GM23338 (cell line): ENCODE data around the gene SLC25A48.

ENCODE experiments used
- CREB1 ChIP-seq: fragments of 250-450 bp; sonication (Bioruptor Pico); IDR thresholded peaks from 2 replicates; pipeline ENCODE4 v1.5.0; 2020; ENCODE audit warnings: low read depth, mild to moderate bottlenecking, moderate library complexity
- EZH2 ChIP-seq: fragments of 200-600 bp; sonication (generic); IDR thresholded peaks from one replicate; pipeline ENCODE4 v1.8.0; 2017; ENCODE audit warnings: antibody characterized with exemption, mild to moderate bottlenecking, low read depth; ENCODE audit not compliant: unreplicated experiment
- EZH2phosphoT487 ChIP-seq: fragments of 200-600 bp; sonication (generic); IDR thresholded peaks from one replicate; pipeline ENCODE4 v1.8.1; 2018; ENCODE audit warnings: antibody characterized with exemption; ENCODE audit not compliant: unreplicated experiment
- POLR2AphosphoS5 ChIP-seq: IDR thresholded peaks from 2 replicates; pipeline ENCODE4 v1.6.1; 2016; ENCODE audit warnings: antibody characterized with exemption, low read depth
- ZNF114 ChIP-seq: fragments of 250-450 bp; sonication (Bioruptor Pico); IDR thresholded peaks from 2 replicates; pipeline ENCODE4 v1.5.0; 2020; ENCODE audit warnings: mild to moderate bottlenecking, moderate library complexity
- TF ChIP-seq, protein P1 (sequence below), 2 experiments: fragments of 200-600 bp in 1 of 2; sonication (generic) in 1 of 2; conservative IDR thresholded peaks; 2 replicates each; pipeline versions ENCODE4 v1.5.1 to v1.6.1; 2016 to 2017; ENCODE audit warnings: antibody characterized with exemption in 2 of 2, low read depth in 2 of 2, mild to moderate bottlenecking in 2 of 2, moderate library complexity in 1 of 2
- TF ChIP-seq, protein P2 (sequence below): IDR thresholded peaks from one replicate; pipeline ENCODE4 v1.6.1; 2018; ENCODE audit warnings: antibody characterized with exemption; ENCODE audit not compliant: unreplicated experiment

DNA sequence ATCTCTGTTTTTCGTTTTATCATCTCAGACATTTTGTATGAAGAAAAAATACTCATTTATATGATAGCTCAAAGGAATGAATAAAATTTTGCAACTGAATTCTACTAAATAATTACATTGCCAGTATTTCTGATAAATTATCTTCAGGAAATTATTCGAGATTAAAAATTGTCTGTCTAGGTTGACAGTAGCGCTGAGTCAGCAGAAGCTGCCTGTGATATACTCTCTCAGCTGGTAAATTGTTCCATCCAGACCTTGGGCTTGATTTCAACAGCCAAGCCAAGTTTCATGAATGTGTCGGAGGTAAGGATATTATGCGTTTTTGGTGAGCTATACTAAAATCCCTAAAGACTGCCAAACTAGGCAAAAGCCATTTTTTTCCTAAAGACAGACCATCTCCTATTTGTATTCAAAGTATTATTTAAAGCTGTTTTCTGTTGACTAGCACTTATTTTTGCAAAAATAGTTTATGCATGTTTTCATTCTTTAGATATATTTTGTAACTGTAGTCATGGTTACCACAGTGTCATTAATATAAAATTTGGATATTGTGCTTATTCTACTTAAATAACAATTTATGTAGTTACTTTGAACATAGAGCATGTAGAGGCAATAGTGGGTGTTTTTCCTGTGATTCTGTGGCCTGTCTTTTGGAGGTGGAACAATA lies 102.9 kb downstream of the SLC25A48 start:
- TF ChIP-seq, protein P1, sequence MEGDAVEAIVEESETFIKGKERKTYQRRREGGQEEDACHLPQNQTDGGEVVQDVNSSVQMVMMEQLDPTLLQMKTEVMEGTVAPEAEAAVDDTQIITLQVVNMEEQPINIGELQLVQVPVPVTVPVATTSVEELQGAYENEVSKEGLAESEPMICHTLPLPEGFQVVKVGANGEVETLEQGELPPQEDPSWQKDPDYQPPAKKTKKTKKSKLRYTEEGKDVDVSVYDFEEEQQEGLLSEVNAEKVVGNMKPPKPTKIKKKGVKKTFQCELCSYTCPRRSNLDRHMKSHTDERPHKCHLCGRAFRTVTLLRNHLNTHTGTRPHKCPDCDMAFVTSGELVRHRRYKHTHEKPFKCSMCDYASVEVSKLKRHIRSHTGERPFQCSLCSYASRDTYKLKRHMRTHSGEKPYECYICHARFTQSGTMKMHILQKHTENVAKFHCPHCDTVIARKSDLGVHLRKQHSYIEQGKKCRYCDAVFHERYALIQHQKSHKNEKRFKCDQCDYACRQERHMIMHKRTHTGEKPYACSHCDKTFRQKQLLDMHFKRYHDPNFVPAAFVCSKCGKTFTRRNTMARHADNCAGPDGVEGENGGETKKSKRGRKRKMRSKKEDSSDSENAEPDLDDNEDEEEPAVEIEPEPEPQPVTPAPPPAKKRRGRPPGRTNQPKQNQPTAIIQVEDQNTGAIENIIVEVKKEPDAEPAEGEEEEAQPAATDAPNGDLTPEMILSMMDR (conservative IDR thresholded peaks at IDR 0.05; ENCODE audit: low read depth in 2 of 2): no peak
- no peak for TF ChIP-seq POLR2AphosphoS5
- no peak for TF ChIP-seq ZNF114 (CRISPR knock-in tag)
- TF ChIP-seq EZH2: no peak
- TF ChIP-seq EZH2phosphoT487: no peak
- TF ChIP-seq, protein P2, sequence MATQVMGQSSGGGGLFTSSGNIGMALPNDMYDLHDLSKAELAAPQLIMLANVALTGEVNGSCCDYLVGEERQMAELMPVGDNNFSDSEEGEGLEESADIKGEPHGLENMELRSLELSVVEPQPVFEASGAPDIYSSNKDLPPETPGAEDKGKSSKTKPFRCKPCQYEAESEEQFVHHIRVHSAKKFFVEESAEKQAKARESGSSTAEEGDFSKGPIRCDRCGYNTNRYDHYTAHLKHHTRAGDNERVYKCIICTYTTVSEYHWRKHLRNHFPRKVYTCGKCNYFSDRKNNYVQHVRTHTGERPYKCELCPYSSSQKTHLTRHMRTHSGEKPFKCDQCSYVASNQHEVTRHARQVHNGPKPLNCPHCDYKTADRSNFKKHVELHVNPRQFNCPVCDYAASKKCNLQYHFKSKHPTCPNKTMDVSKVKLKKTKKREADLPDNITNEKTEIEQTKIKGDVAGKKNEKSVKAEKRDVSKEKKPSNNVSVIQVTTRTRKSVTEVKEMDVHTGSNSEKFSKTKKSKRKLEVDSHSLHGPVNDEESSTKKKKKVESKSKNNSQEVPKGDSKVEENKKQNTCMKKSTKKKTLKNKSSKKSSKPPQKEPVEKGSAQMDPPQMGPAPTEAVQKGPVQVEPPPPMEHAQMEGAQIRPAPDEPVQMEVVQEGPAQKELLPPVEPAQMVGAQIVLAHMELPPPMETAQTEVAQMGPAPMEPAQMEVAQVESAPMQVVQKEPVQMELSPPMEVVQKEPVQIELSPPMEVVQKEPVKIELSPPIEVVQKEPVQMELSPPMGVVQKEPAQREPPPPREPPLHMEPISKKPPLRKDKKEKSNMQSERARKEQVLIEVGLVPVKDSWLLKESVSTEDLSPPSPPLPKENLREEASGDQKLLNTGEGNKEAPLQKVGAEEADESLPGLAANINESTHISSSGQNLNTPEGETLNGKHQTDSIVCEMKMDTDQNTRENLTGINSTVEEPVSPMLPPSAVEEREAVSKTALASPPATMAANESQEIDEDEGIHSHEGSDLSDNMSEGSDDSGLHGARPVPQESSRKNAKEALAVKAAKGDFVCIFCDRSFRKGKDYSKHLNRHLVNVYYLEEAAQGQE: no peak
- no peak for TF ChIP-seq CREB1 (CRISPR knock-in tag)
